H54 (cell line): Measurements from ENCODE around the gene MMEL1.
"Not testable (repeated sequence)": the region's sequence is repeated elsewhere in the genome, so short reads cannot be mapped to it uniquely, and the experiment has no call there.

ENCODE experiments used
- DNase-seq: peaks from one replicate; pipeline ENCODE4 v3.0.0; 2011; ENCODE audit warnings: low spot score, mixed read lengths; ENCODE audit not compliant: insufficient read length
- FAIRE-seq: peaks from 3 replicates; lab custom pipeline; 2011; peaks lifted over from hg19 to GRCh38; lab: Jason Lieb, UNC
- POLR2A ChIP-seq: IDR thresholded peaks from 2 replicates; pipeline ENCODE4 v1.6.1; 2011; ENCODE audit warnings: low read depth, mild to moderate bottlenecking, low read length

Gene MMEL1, protein sequence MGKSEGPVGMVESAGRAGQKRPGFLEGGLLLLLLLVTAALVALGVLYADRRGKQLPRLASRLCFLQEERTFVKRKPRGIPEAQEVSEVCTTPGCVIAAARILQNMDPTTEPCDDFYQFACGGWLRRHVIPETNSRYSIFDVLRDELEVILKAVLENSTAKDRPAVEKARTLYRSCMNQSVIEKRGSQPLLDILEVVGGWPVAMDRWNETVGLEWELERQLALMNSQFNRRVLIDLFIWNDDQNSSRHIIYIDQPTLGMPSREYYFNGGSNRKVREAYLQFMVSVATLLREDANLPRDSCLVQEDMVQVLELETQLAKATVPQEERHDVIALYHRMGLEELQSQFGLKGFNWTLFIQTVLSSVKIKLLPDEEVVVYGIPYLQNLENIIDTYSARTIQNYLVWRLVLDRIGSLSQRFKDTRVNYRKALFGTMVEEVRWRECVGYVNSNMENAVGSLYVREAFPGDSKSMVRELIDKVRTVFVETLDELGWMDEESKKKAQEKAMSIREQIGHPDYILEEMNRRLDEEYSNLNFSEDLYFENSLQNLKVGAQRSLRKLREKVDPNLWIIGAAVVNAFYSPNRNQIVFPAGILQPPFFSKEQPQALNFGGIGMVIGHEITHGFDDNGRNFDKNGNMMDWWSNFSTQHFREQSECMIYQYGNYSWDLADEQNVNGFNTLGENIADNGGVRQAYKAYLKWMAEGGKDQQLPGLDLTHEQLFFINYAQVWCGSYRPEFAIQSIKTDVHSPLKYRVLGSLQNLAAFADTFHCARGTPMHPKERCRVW

GRCh38 chr1:2632561-2633361 is at the start of gene MMEL1:
MMEL1 (minus strand) TSS chr1:2633016; CDS start chr1:2629484, 3,532 bp downstream.
- no peak for TF ChIP-seq POLR2A
- DNase-seq, result no peak
- no peak for FAIRE-seq

DNA sequence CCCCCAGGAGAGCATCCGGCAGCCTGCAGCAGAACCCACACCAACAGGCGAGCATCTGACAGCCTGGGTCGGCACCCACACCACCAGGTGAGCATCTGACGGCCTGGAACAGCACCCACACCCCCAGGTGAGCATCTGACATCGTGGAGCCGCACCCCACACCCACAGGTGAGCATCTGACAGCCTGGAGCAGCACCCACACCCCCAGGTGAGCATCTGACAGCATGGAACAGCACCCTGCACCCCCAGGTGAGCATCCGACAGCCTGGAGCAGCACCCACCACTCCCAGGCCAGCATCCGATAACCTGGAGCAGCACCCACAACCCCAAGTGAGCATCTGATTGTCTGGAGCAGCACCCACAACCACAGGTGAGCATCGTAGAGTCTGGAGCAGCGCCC is 43.9 kb upstream of the MMEL1 start:
- not testable (repeated sequence) for FAIRE-seq, DNase-seq

DNA sequence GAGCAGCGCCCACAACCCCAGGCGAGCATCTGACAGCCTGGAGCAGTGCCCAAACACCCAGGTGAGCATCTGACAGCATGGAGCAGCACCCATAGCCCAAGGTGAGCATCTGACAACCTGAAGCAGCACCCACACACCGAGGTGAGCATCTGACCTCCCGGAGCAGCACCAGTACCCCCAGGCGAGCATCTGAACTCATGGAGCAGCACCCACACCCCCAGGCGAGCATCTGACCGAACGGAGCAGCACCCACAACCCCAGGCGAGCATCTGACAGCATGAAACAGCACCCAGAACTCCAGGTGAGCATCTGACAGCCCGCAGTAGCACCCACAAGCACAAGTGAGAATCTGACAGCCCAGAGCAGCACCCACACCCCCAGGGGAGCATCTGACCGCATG is 38.8 kb upstream of the MMEL1 start:
- not testable (repeated sequence) for FAIRE-seq, DNase-seq

- not testable (repeated sequence) for DNase-seq, FAIRE-seq
Measured at GRCh38 chr1:2659806-2660205, 27.0 kb upstream of the MMEL1 start.

DNA sequence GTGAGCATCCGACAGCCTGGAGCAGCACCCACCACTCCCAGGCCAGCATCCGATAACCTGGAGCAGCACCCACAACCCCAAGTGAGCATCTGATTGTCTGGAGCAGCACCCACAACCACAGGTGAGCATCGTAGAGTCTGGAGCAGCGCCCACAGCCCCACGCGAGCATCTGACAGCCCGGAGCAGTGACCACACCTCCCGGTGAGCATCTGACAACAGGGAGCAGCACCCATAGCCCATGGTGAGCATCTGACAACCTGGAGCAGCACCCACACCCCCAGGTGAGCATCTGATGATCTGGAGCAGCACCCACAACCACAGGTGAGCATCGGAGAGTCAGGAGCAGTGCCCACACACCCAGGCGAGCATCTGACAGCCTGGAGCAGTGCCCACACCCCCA is 25.1 kb upstream of the MMEL1 start:
- not testable (repeated sequence) for FAIRE-seq, DNase-seq

DNA sequence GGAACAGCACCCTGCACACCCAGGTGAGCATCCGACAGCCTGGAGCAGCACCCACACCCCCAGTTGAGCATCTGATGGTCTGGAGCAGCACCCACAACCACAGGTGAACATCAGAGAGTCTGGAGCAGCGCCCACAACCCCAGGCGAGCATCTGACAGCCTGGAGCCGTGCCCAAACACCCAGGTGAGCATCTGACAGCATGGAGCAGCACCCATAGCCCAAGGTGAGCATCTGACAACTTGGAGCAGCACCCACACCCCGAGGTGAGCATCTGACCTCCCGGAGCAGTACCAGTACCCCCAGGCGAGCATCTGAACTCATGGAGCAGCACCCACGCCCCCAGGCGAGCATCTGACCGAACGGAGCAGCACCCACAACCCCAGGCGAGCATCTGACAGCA is 24.3 kb upstream of the MMEL1 start:
- not testable (repeated sequence) for DNase-seq, FAIRE-seq

- FAIRE-seq, DNase-seq: not testable (repeated sequence)
Measured at GRCh38 chr1:2655598-2656434, 23.0 kb upstream of the MMEL1 start.

DNA sequence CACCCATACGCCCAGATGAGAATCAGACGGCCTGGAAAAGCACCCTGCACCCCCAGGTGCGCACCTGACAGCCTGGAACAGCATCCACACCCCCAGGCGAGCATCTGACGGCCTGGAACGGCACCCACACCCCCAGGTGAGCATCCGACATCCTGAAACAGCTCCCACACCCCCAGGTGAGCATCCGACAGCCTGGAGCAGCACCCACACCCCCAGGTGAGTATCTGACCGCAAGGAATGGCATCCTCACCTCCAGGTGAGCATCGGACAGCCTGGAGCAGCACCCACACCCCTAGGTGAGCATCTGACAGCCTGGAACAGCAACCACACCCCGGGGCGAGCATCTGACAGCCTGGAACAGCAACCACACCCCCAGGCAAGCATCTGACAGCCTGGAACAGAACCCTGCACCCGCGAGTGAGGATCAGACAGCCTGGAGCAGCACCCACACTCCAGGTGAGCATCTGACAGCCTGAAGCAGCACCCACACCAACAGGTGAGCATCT is 21.7 kb upstream of the MMEL1 start:
- not testable (repeated sequence) for FAIRE-seq, DNase-seq

GRCh38 chr1:2653741-2654442 is 21.1 kb upstream of the MMEL1 start:
- not testable (repeated sequence) for DNase-seq, FAIRE-seq

GRCh38 chr1:2652926-2653571 is 20.2 kb upstream of the MMEL1 start:
- not testable (repeated sequence) for FAIRE-seq, DNase-seq

DNA sequence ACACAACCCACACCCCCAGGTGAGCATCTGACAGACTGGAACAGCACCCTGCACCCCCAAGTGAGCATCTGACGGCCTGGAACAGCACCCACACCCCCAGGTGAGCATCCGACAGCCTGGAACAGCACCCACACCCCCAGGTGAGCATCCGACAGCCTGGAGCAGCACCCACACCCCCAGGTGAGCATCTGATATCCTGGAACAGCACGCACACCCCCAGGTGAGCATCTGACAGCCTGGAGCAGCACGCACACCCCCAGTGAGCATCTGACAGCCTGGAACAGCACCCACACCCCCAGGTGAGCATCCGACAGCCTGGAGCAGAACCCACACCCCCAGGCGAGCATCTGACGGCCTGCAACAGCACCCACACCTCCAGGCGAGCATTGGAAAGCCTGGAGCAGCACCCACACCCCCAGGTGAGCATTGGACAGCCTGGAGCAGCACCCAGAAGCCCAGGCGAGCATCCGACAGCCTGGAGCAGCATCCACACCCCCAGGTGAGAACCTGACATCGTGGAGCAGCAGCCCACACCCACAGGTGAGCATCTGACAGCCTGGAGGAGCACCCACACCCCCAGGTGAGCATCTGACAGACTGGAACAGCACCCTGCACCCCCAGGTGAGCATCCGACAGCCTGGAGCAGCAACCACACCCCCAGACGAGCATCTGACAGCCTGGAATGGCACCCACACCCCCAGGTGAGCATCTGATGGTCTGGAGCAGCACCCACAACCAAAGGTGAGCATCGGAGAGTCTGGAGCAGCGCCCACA is 19.5 kb upstream of the MMEL1 start:
- FAIRE-seq, DNase-seq: not testable (repeated sequence)
